HG02885 (cell line): ENCODE data around the gene TSPAN17.
"Not testable (repeated sequence)": the region's sequence is repeated elsewhere in the genome, so short reads cannot be mapped to it uniquely, and the experiment has no call there.

Experiments
- ATAC-seq: cut with Tn5 transposase; IDR thresholded peaks from one replicate; pipeline ENCODE4 v1.9.1; 2021; ENCODE audit warnings: mild to moderate bottlenecking; ENCODE audit not compliant: unreplicated experiment, poor library complexity

The TSPAN17 gene

GRCh38 chr5:176647030-176647842, at the start of gene TSPAN17:
Gene TSPAN17 (plus strand): TSS chr5:176647484. CDS start chr5:176647616, 132 bp downstream.
- ATAC-seq, result peak; percentile 96

- not testable (repeated sequence) for ATAC-seq
These were observed 47.4 kb upstream of the TSPAN17 start for GRCh38 chr5:176599749-176600430.

- no peak for ATAC-seq
These were observed 45.3 kb upstream of the TSPAN17 start for GRCh38 chr5:176601901-176602482.

GRCh38 chr5:176603091-176603490, 44.2 kb upstream of the TSPAN17 start:
- ATAC-seq, result no peak

GRCh38 chr5:176606032-176606431, 41.3 kb upstream of the TSPAN17 start:
- ATAC-seq, result no peak

- no peak for ATAC-seq
These were observed 40.4 kb upstream of the TSPAN17 start for GRCh38 chr5:176606875-176607274.

- ATAC-seq, result no peak
These were observed 39.1 kb upstream of the TSPAN17 start for GRCh38 chr5:176608142-176608705.

GRCh38 chr5:176608937-176609723, 38.2 kb upstream of the TSPAN17 start:
- peak; percentile 11 for ATAC-seq

GRCh38 chr5:176609724-176610434, 37.4 kb upstream of the TSPAN17 start, which contains the start of gene GPRIN1:
Gene GPRIN1 (minus strand): TSS chr5:176610156. CDS start chr5:176599834, 10,322 bp downstream.
- ATAC-seq, result peak; percentile 90

GRCh38 chr5:176610435-176610773, 36.9 kb upstream of the TSPAN17 start:
- ATAC-seq, result peak; percentile 15

GRCh38 chr5:176611435-176611834, 35.8 kb upstream of the TSPAN17 start:
- no peak for ATAC-seq

- no peak for ATAC-seq
These were observed 35.3 kb upstream of the TSPAN17 start for GRCh38 chr5:176612008-176612407.

GRCh38 chr5:176612855-176613254, 34.4 kb upstream of the TSPAN17 start:
- no peak for ATAC-seq

- no peak for ATAC-seq
These were observed 32.3 kb upstream of the TSPAN17 start for GRCh38 chr5:176614805-176615478.

- ATAC-seq, result no peak
These were observed 30.8 kb upstream of the TSPAN17 start for GRCh38 chr5:176616511-176616910.

GRCh38 chr5:176618783-176619182, 28.5 kb upstream of the TSPAN17 start:
- ATAC-seq, result no peak

- ATAC-seq, result peak; percentile 77
These were observed 28.1 kb upstream of the TSPAN17 start for GRCh38 chr5:176619203-176619568.

GRCh38 chr5:176619569-176620332, 27.5 kb upstream of the TSPAN17 start:
- no peak for ATAC-seq
